ENCODE results near the gene CFAP20DC.

DNA sequence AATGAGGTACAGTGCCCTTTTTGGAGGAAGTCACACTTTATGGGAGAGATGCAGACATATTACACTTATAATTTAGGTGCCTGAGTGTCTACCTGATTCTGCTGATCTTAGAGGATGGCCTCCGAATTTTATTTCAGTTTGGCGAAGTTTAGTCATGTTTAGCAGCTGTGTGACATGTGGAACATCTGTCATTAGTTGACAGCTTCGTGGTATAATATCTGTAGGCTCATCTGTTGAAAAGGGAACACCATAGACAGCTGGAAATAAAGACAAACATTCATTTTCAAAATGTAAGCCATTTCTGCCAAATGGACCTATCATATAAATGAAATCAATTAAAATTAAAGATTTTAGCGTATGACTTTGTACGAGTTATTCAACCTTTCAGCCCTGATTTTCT, 165.4 kb downstream of the CFAP20DC start:
- TF ChIP-seq MZF1 (tag by site-specific recombination; IDR thresholded peaks at IDR 0.05; ENCODE audit: borderline replicate concordance) (no peak), ZNF624 (tag by site-specific recombination; IDR thresholded peaks at IDR 0.05) (no peak), ZSCAN30 (tag by site-specific recombination; IDR thresholded peaks at IDR 0.05) (no peak), ZNF621 (tag by site-specific recombination; IDR thresholded peaks at IDR 0.05) (no peak), ZBTB1 (tag by site-specific recombination; IDR thresholded peaks at IDR 0.05) (no peak)
- TF ChIP-seq, protein P1, sequence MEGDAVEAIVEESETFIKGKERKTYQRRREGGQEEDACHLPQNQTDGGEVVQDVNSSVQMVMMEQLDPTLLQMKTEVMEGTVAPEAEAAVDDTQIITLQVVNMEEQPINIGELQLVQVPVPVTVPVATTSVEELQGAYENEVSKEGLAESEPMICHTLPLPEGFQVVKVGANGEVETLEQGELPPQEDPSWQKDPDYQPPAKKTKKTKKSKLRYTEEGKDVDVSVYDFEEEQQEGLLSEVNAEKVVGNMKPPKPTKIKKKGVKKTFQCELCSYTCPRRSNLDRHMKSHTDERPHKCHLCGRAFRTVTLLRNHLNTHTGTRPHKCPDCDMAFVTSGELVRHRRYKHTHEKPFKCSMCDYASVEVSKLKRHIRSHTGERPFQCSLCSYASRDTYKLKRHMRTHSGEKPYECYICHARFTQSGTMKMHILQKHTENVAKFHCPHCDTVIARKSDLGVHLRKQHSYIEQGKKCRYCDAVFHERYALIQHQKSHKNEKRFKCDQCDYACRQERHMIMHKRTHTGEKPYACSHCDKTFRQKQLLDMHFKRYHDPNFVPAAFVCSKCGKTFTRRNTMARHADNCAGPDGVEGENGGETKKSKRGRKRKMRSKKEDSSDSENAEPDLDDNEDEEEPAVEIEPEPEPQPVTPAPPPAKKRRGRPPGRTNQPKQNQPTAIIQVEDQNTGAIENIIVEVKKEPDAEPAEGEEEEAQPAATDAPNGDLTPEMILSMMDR (tag by site-specific recombination; IDR thresholded peaks at IDR 0.05), result no peak
- TF ChIP-seq, protein P2, sequence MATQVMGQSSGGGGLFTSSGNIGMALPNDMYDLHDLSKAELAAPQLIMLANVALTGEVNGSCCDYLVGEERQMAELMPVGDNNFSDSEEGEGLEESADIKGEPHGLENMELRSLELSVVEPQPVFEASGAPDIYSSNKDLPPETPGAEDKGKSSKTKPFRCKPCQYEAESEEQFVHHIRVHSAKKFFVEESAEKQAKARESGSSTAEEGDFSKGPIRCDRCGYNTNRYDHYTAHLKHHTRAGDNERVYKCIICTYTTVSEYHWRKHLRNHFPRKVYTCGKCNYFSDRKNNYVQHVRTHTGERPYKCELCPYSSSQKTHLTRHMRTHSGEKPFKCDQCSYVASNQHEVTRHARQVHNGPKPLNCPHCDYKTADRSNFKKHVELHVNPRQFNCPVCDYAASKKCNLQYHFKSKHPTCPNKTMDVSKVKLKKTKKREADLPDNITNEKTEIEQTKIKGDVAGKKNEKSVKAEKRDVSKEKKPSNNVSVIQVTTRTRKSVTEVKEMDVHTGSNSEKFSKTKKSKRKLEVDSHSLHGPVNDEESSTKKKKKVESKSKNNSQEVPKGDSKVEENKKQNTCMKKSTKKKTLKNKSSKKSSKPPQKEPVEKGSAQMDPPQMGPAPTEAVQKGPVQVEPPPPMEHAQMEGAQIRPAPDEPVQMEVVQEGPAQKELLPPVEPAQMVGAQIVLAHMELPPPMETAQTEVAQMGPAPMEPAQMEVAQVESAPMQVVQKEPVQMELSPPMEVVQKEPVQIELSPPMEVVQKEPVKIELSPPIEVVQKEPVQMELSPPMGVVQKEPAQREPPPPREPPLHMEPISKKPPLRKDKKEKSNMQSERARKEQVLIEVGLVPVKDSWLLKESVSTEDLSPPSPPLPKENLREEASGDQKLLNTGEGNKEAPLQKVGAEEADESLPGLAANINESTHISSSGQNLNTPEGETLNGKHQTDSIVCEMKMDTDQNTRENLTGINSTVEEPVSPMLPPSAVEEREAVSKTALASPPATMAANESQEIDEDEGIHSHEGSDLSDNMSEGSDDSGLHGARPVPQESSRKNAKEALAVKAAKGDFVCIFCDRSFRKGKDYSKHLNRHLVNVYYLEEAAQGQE (tag by site-specific recombination; IDR thresholded peaks at IDR 0.05), result no peak

All from HEK293 (cell line).